Endothelial cell of umbilical vein (primary cell): ENCODE results near the gene PTPRE. TPM values are rescaled to one million over a fixed set of nuclear protein-coding genes. Genes with fewer than 3 reads are reported as not detected.

Source experiments
- BruUV-seq: library from RNA; stranded (reverse); fragments of 400-500 nt; replicated peaks from 2 replicates; lab custom pipeline; 2021; lab: Mats Ljungman, UMichigan
- CTCF ChIA-PET: fragments of 300-600, 350-600 bp; sonication (Branson Sonifier 250); formaldehyde crosslinking; loops from one replicate; lab custom pipeline; 2021; ENCODE audit warnings: antibody characterized with exemption, inconsistent platforms; lab: Charles Lee
- POLR2A ChIA-PET: fragments of 300-600, 350-600 bp; sonication (Branson Sonifier 250); formaldehyde crosslinking; loops from one replicate; lab custom pipeline; 2021; ENCODE audit warnings: antibody characterized with exemption, inconsistent platforms; lab: Charles Lee
- DNase-seq: peaks from one replicate; pipeline ENCODE4 v3.0.0-alpha.2; 2011; ENCODE audit warnings: low read depth, low spot score
- FAIRE-seq: peaks from 2 replicates; lab custom pipeline; 2011; peaks lifted over from hg19 to GRCh38; lab: Jason Lieb, UNC
- H2AFZ ChIP-seq: 2 replicates; pipeline ENCODE4 v1.6.0; 2012; ENCODE audit warnings: low read depth, low read length, control low read depth, inconsistent platforms
- H3K27ac ChIP-seq: 2 replicates; pipeline ENCODE4 v1.5.1; 2011; ENCODE audit warnings: low read depth, mild to moderate bottlenecking, control low read depth, low read length, moderate library complexity; ENCODE audit not compliant: insufficient read depth
- H3K27me3 ChIP-seq, 2 experiments: 2 replicates each; pipeline versions ENCODE4 v1.6.0 to v1.6.1; 2011; ENCODE audit warnings: low read length in 2 of 2, mixed read lengths in 1 of 2; ENCODE audit not compliant: control insufficient read depth in 2 of 2, insufficient read depth in 2 of 2
- H3K36me3 ChIP-seq, 2 experiments: 2 replicates in 1 of 2; 3 replicates in 1 of 2; pipeline ENCODE4 v1.5.1; 2011; ENCODE audit warnings: low read length in 2 of 2, mild to moderate bottlenecking in 1 of 2, moderate library complexity in 1 of 2; ENCODE audit not compliant: control insufficient read depth in 2 of 2, insufficient read depth in 2 of 2; ENCODE audit errors: extremely low read depth in 1 of 2
- H3K4me1 ChIP-seq: 3 replicates; pipeline ENCODE4 v1.5.1; 2011; ENCODE audit warnings: mild to moderate bottlenecking, low read length; ENCODE audit not compliant: control insufficient read depth, insufficient read depth; ENCODE audit errors: extremely low read depth
- H3K4me2 ChIP-seq: 2 replicates; pipeline ENCODE4 v1.6.1; 2011; ENCODE audit warnings: low read length, control low read depth, mixed read lengths; ENCODE audit not compliant: insufficient read depth
- H3K4me3 ChIP-seq, 3 experiments: fragments of 200-600 bp in 1 of 3; sonication (generic), shearing (Covaris generic) in 1 of 3; replicated peaks in 1 of 3; 2 replicates each; pipeline ENCODE4 v1.5.1; 2011 to 2016; ENCODE audit warnings: control low read depth in 3 of 3, low read length in 3 of 3, mild to moderate bottlenecking in 2 of 3, inconsistent platforms in 1 of 3, low read depth in 1 of 3, moderate library complexity in 1 of 3; ENCODE audit not compliant: insufficient read depth in 1 of 3
- H3K79me2 ChIP-seq: 2 replicates; pipeline ENCODE4 v1.6.0; 2012; ENCODE audit warnings: low read length, inconsistent platforms; ENCODE audit not compliant: control insufficient read depth, insufficient read depth
- H3K9ac ChIP-seq: replicated peaks from 2 replicates; pipeline ENCODE3; 2011; ENCODE audit warnings: low read length, control low read depth; ENCODE audit not compliant: insufficient read depth; ENCODE audit errors: extremely low read depth
- H3K9me1 ChIP-seq: replicated peaks from 3 replicates; pipeline ENCODE4 v1.6.0; 2011; ENCODE audit warnings: mild to moderate bottlenecking, low read length; ENCODE audit not compliant: control insufficient read depth, insufficient read depth; ENCODE audit errors: extremely low read depth
- H3K9me3 ChIP-seq: replicated peaks from 2 replicates; pipeline ENCODE4 v1.5.1; 2012; ENCODE audit warnings: low read length, inconsistent platforms; ENCODE audit not compliant: control insufficient read depth, insufficient read depth
- H4K20me1 ChIP-seq: replicated peaks from 2 replicates; pipeline ENCODE3; 2011; ENCODE audit warnings: mild to moderate bottlenecking, low read length; ENCODE audit not compliant: control insufficient read depth, insufficient read depth; ENCODE audit errors: extremely low read depth
- EZH2 ChIP-seq: IDR thresholded peaks from 2 replicates; pipeline ENCODE4 v1.6.1; 2012; ENCODE audit warnings: borderline replicate concordance, low read depth, mild to moderate bottlenecking, moderate library complexity, low read length, inconsistent platforms; ENCODE audit not compliant: severe bottlenecking
- FOS ChIP-seq: IDR thresholded peaks from 2 replicates; pipeline ENCODE4 v1.6.1; 2011; ENCODE audit warnings: mild to moderate bottlenecking, low read length, moderate library complexity, borderline replicate concordance; ENCODE audit not compliant: insufficient read depth
- GATA2 ChIP-seq: IDR thresholded peaks from 2 replicates; pipeline ENCODE4 v1.7.0; 2011; ENCODE audit warnings: low read depth, mild to moderate bottlenecking, moderate library complexity, mixed read lengths, low read length; ENCODE audit not compliant: insufficient read length, insufficient read depth
- JUN ChIP-seq: IDR thresholded peaks from 2 replicates; pipeline ENCODE4 v1.6.1; 2011; ENCODE audit warnings: borderline replicate concordance, low read depth; ENCODE audit not compliant: insufficient read length, insufficient read depth
- MYC ChIP-seq: IDR thresholded peaks from one replicate; pipeline ENCODE4 v1.6.1; 2011; ENCODE audit warnings: mild to moderate bottlenecking, low read depth, low read length
- POLR2A ChIP-seq: IDR thresholded peaks from 2 replicates; pipeline ENCODE4 v1.6.1; 2012; ENCODE audit warnings: low read depth, mild to moderate bottlenecking, control low read depth, low read length
- POLR2AphosphoS5 ChIP-seq: IDR thresholded peaks from 2 replicates; pipeline ENCODE4 v1.6.1; 2012; ENCODE audit warnings: low read depth, mild to moderate bottlenecking, control low read depth, low read length, moderate library complexity; ENCODE audit not compliant: insufficient read depth
- dilution Hi-C: fragments of 300-500 bp; cut with MboI; formaldehyde crosslinking; loops from one replicate; pipeline ENCODE4 v1.15.0; 2019; ENCODE audit warnings: low sequenced_read_pairs; ENCODE audit not compliant: extremely low pct_ligation_motif_present
- intact Hi-C: fragments of 100-400 bp; cut with micrococcal nuclease; formaldehyde crosslinking; loops from one replicate; pipeline ENCODE4 v1.10.0; 2022
- polyA plus RNA-seq, 4 experiments: library from polyadenylated mRNA; depleted of rRNA in 3 of 4; stranded (reverse) in 3 of 4; unstranded in 1 of 4; fragments of >200 nt; gene quantifications; 2 replicates each; pipeline versions ENCODE4 v1.2.1 to v1.2.3, GENCODE V29; 2011 to 2012; ENCODE audit warnings: missing spikeins in 1 of 4
- total RNA-seq: library from RNA; stranded (reverse); gene quantifications from 2 replicates; pipeline ENCODE4 v1.2.3, GENCODE V29; 2021
- TF ChIP-seq, protein P1 (sequence below): IDR thresholded peaks from 2 replicates; pipeline ENCODE4 v1.6.1; 2011; ENCODE audit not compliant: insufficient read depth, insufficient read length
- TF ChIP-seq, protein P2 (sequence below), 2 donors: IDR thresholded peaks; 1 replicate in 1 of 2; 2 replicates in 1 of 2; pipeline ENCODE4 v1.5.1; 2011; ENCODE audit warnings: low read length in 2 of 2, mild to moderate bottlenecking in 2 of 2, moderate library complexity in 2 of 2, control low read depth in 1 of 2, inconsistent platforms in 1 of 2, low read depth in 1 of 2; ENCODE audit not compliant: insufficient read depth in 1 of 2; ENCODE audit errors: extremely low read depth in 1 of 2

PTPRE gene
- total and polyA plus RNA-seq, 2 donors (not counting 3 experiments of a cell fraction or from before 2014, with no cell fraction given) = 37.3 to 116 TPM

DNA sequence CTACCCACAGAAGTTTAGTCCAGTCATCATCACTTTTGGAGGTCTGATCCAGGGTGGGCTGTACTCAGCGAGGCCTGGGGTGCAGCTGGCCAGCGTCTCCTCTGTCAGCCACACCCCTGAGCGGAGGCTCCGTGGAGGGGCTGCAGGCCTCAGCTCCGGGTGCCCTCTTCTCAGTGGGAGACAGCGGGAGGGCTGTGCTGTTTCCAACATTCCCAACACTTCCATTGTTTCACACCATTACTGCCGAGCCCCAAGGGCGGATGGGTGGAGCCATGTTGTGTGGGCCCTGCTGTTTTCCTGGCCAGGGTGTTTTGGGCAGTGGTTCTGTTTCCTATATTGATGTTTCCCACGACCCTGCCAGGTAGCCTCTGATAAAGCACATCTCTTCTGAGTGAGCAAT is 124.3 kb downstream of the PTPRE start:
- DNase-seq = no peak
- BruUV-seq = no TSS peak
- H3K9ac ChIP-seq = no peak overlapping the region
- H3K9me3 ChIP-seq = no peaks in the 10 kb centered on the region
- FAIRE-seq = no peak
- dilution Hi-C loops = no loop called here
- H3K4me2 ChIP-seq = no peak overlapping the region
- intact Hi-C loops = no loop called here
- peaks cover 4 to 25% of the 10 kb centered on the region in 2 experiments for H3K36me3 ChIP-seq
- no peak overlapping the region for H3K4me3 ChIP-seq
- no peak overlapping the region for H3K27ac ChIP-seq
- H3K27me3 ChIP-seq = no peaks in the 10 kb centered on the region
- no peak overlapping the region for H2AFZ ChIP-seq
- no peaks in the 10 kb centered on the region for H3K9me1 ChIP-seq
- H3K4me1 ChIP-seq = peaks cover 8% of the 10 kb centered on the region
- TF ChIP-seq EZH2 (no peak), FOS (no peak), POLR2A (no peak), JUN (no peak), MYC (no peak), POLR2AphosphoS5 (no peak), GATA2 (no peak)
- TF ChIP-seq, protein P1, sequence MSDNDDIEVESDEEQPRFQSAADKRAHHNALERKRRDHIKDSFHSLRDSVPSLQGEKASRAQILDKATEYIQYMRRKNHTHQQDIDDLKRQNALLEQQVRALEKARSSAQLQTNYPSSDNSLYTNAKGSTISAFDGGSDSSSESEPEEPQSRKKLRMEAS = no peak
- TF ChIP-seq, protein P2, sequence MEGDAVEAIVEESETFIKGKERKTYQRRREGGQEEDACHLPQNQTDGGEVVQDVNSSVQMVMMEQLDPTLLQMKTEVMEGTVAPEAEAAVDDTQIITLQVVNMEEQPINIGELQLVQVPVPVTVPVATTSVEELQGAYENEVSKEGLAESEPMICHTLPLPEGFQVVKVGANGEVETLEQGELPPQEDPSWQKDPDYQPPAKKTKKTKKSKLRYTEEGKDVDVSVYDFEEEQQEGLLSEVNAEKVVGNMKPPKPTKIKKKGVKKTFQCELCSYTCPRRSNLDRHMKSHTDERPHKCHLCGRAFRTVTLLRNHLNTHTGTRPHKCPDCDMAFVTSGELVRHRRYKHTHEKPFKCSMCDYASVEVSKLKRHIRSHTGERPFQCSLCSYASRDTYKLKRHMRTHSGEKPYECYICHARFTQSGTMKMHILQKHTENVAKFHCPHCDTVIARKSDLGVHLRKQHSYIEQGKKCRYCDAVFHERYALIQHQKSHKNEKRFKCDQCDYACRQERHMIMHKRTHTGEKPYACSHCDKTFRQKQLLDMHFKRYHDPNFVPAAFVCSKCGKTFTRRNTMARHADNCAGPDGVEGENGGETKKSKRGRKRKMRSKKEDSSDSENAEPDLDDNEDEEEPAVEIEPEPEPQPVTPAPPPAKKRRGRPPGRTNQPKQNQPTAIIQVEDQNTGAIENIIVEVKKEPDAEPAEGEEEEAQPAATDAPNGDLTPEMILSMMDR (IDR thresholded peaks at IDR 0.05; ENCODE audit: extremely low read depth in 1 of 2, insufficient read depth in 1 of 2, low read depth in 1 of 2, low read length in 2 of 2) = no peak
- ChIA-PET POLR2A (no interaction called here), CTCF (no interaction called here)
- H4K20me1 ChIP-seq = no peaks in the 10 kb centered on the region
- H3K79me2 ChIP-seq = peaks cover 62% of the 10 kb centered on the region
